ENCODE results near the gene TBX10. TPM values are rescaled to one million over a fixed set of nuclear protein-coding genes. Genes with fewer than 3 reads are reported as not detected.

Gene TBX10
- total RNA-seq, 1 donor from 2014 or later: 0.14 TPM

DNA sequence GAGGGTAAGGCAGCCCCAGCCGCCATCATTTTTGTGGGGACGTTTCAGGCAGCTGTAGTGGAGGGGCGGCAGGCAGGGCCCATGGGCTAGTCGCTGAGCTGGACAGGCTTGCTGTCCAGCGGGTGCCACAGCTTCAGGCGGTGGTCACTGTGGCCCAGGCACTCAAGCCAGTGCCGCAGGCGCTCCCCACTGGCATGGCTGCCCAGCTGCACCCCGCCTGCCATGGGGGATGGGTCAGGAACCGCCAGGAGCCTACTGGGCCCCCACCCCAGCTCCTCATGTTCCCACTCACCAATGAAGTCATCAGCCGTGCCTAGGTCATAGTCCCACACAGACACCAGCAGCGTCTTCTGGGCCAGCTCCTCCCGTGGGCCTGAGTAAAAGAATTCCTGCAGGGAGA is 26.8 kb downstream of the TBX10 start:
- peaks cover 69% of the 10 kb centered on the region for H3K4me1 ChIP-seq
- no peak overlapping the region for H3K27ac ChIP-seq (replicated peaks)
- peaks cover 19% of the 10 kb centered on the region for H3K27me3 ChIP-seq (ENCODE audit: low read depth)
- H3K4me3 ChIP-seq: no peak overlapping the region
- no peak for DNase-seq
- H3K9me3 ChIP-seq (replicated peaks): no peaks in the 10 kb centered on the region
- TF ChIP-seq, protein P1, sequence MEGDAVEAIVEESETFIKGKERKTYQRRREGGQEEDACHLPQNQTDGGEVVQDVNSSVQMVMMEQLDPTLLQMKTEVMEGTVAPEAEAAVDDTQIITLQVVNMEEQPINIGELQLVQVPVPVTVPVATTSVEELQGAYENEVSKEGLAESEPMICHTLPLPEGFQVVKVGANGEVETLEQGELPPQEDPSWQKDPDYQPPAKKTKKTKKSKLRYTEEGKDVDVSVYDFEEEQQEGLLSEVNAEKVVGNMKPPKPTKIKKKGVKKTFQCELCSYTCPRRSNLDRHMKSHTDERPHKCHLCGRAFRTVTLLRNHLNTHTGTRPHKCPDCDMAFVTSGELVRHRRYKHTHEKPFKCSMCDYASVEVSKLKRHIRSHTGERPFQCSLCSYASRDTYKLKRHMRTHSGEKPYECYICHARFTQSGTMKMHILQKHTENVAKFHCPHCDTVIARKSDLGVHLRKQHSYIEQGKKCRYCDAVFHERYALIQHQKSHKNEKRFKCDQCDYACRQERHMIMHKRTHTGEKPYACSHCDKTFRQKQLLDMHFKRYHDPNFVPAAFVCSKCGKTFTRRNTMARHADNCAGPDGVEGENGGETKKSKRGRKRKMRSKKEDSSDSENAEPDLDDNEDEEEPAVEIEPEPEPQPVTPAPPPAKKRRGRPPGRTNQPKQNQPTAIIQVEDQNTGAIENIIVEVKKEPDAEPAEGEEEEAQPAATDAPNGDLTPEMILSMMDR (IDR thresholded peaks at IDR 0.05; ENCODE audit: borderline replicate concordance): no peak
- intact Hi-C loops (cut with micrococcal nuclease): no loop called here
- peaks cover 52% of the 10 kb centered on the region for H3K36me3 ChIP-seq

DNA sequence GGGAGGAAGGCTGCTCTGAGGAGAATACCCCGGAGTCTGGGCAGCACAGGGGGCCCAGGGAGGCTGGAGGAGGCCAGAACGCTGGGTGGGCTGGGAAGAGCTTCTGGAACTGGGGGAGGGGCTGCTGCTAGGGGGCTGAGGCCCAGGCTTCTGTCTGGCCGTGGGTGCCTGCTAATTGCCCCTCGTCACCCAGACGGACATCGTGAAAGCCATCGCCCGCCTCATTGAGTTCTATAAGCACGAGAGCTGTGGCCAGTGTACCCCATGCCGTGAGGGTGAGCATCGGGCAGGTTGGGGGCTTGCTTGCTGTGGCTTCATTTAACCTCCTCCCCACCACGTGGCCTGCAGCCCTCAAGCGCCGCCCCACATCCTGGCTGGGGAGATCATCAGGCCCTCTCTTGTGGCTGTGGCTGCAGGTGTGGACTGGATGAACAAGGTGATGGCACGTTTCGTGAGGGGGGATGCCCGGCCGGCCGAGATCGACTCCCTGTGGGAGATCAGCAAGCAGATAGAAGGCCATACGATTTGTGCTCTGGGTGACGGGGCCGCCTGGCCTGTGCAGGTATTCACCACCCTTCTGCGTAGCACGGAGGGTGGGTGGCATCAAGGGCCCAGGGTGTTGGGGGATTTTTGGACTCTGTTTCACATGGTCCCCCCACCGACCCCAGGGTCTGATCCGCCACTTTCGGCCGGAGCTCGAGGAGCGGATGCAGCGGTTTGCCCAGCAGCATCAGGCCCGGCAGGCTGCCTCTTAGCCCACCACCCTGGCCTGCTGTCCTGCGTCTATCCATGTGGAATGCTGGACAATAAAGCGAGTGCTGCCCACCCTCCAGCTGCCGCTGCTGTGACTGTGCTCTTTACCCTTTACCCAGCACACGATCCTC is 27.6 kb downstream of the TBX10 start:
- H3K9me3 ChIP-seq (replicated peaks): no peaks in the 10 kb centered on the region
- DNase-seq: no peak
- TF ChIP-seq, protein P1 (IDR thresholded peaks at IDR 0.05; ENCODE audit: borderline replicate concordance): no peak
- H3K4me3 ChIP-seq: no peak overlapping the region
- peaks cover 52% of the 10 kb centered on the region for H3K36me3 ChIP-seq
- H3K27me3 ChIP-seq (ENCODE audit: low read depth): peaks cover 19% of the 10 kb centered on the region
- peaks cover 70% of the 10 kb centered on the region for H3K4me1 ChIP-seq
- intact Hi-C loops (cut with micrococcal nuclease): no loop called here
- H3K27ac ChIP-seq (replicated peaks): no peak overlapping the region

DNA sequence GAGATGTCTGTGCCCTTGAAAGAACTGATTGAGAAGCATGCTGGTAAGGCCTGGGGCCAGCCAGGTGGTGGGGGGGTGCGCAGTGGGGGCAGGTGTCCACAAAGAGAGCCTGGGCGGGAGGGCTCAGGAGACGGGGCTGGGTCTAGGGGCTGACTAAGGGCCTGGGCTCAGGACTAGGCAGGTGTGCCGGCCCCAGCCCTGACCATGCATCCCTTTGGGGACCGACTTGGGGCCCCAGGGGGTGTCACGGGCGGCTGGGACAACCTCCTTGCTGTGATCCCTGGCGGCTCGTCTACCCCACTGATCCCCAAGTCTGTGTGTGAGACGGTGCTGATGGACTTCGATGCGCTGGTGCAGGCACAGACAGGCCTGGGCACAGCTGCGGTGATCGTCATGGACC is 28.4 kb downstream of the TBX10 start:
- H3K27me3 ChIP-seq (ENCODE audit: low read depth): peaks cover 16% of the 10 kb centered on the region
- no peak overlapping the region for H3K27ac ChIP-seq (replicated peaks)
- DNase-seq: no peak
- H3K9me3 ChIP-seq (replicated peaks): no peaks in the 10 kb centered on the region
- TF ChIP-seq, protein P1 (IDR thresholded peaks at IDR 0.05; ENCODE audit: borderline replicate concordance): no peak
- no peak overlapping the region for H3K4me3 ChIP-seq
- H3K4me1 ChIP-seq: peaks cover 67% of the 10 kb centered on the region
- H3K36me3 ChIP-seq: peaks cover 52% of the 10 kb centered on the region
- intact Hi-C loops (cut with micrococcal nuclease): no loop called here

DNA sequence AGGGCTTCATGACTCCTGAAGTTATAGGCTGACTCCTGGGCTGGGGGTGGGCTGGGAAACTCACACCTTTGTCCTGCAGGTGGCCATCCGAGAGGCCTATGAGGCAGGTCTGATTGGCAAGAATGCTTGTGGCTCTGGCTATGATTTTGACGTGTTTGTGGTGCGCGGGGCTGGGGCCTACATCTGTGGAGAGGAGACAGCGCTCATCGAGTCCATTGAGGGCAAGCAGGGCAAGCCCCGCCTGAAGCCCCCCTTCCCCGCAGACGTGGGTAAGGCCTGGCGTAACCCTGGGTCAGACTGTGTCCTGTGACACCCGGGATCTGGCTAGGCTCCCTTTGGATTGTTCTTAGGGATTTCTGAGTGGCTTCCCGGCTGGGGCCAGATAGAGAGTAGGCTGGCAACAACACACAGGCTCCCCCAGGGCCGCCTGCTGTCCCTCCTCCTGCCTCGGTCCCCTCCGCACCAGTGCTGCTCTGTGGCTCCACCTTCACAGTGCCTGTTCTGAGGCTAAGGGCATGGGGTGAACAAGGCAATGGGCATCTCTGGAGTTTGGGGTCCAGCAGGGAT is 29.2 kb downstream of the TBX10 start:
- TF ChIP-seq, protein P1 (IDR thresholded peaks at IDR 0.05; ENCODE audit: borderline replicate concordance): no peak
- H3K27ac ChIP-seq (replicated peaks): no peak overlapping the region
- H3K4me3 ChIP-seq: no peak overlapping the region
- no peaks in the 10 kb centered on the region for H3K9me3 ChIP-seq (replicated peaks)
- no peak for DNase-seq
- intact Hi-C loops (cut with micrococcal nuclease): no loop called here
- H3K36me3 ChIP-seq: peaks cover 52% of the 10 kb centered on the region
- H3K4me1 ChIP-seq: peaks cover 63% of the 10 kb centered on the region
- peaks cover 8% of the 10 kb centered on the region for H3K27me3 ChIP-seq (ENCODE audit: low read depth)

DNA sequence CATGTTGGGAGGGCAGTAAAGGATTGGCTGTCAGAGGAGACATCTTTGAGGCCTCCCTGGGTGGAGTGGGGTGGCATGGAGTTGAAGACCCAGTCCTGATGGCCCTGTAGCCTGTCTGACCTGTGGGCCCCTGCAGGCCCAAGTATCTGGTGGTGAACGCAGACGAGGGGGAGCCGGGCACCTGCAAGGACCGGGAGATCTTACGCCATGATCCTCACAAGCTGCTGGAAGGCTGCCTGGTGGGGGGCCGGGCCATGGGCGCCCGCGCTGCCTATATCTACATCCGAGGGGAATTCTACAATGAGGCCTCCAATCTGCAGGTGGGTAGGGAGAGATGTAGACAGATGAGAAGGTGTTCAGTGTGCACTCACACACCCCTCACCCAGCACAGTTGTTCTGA is 30.2 kb downstream of the TBX10 start:
- no peaks in the 10 kb centered on the region for H3K9me3 ChIP-seq (replicated peaks)
- no peak overlapping the region for H3K27ac ChIP-seq (replicated peaks)
- no peaks in the 10 kb centered on the region for H3K27me3 ChIP-seq (ENCODE audit: low read depth)
- TF ChIP-seq, protein P1 (IDR thresholded peaks at IDR 0.05; ENCODE audit: borderline replicate concordance): no peak
- intact Hi-C loops (cut with micrococcal nuclease): no loop called here
- H3K4me3 ChIP-seq: no peak overlapping the region
- peaks cover 52% of the 10 kb centered on the region for H3K4me1 ChIP-seq
- H3K36me3 ChIP-seq: peaks cover 52% of the 10 kb centered on the region
- no peak for DNase-seq

Data from left ventricle myocardium inferior (tissue), 1 donor.